ENCODE data around the gene INSYN2A. TPM values are rescaled to one million over a fixed set of nuclear protein-coding genes. Genes with fewer than 3 reads are reported as not detected.

INSYN2A gene
- total and polyA plus RNA-seq, 4 donors, result 0.54 TPM; not detected in 3

- 77% methylated on average over 2 of the region's 2 CpGs for WGBS
- Histone ChIP-seq H3K27ac (ENCODE audit: low read depth in 1 of 2, low read length in 2 of 2) (no peak overlapping the region), H3K9me3 (ENCODE audit: control insufficient read depth in 4 of 4, low read length in 3 of 4) (no peaks in the 10 kb centered on the region), H3K36me3 (ENCODE audit: control insufficient read depth in 4 of 4, insufficient read depth in 3 of 4, low read depth in 1 of 4, low read length in 3 of 4) (no peaks in the 10 kb centered on the region), H3K4me1 (ENCODE audit: control insufficient read depth in 4 of 4, insufficient read depth in 4 of 4, low read length in 3 of 4) (peaks cover 13 to 19% (median 17%) of the 10 kb centered on the region in 4 donors), H3K27me3 (ENCODE audit: control insufficient read depth in 4 of 4, insufficient read depth in 4 of 4, low read length in 3 of 4) (peaks cover 0 to 5% (median 0%) of the 10 kb centered on the region in 4 donors), H3K9ac (ENCODE audit: low read depth in 1 of 2, low read length in 2 of 2) (no peak overlapping the region), H3K4me3 (ENCODE audit: low read depth in 1 of 3, low read length in 3 of 3) (no peak overlapping the region)
- no peak for DNase-seq (ENCODE audit: low spot score)
- TF ChIP-seq RAD21 (IDR thresholded peaks at IDR 0.05), result no peak
- no peak for TF ChIP-seq MAX (IDR thresholded peaks at IDR 0.05)
- TF ChIP-seq TAF1 (conservative IDR thresholded peaks at IDR 0.05), result no peak
- TF ChIP-seq GABPA (IDR thresholded peaks at IDR 0.05 in 1 of 2, conservative IDR thresholded peaks at IDR 0.05 in 1 of 2), result no peak
- TF ChIP-seq ZBTB33 (IDR thresholded peaks at IDR 0.05), result no peak
- no peak for TF ChIP-seq FOXA2 (IDR thresholded peaks at IDR 0.05)
- TF ChIP-seq FOXA1 (IDR thresholded peaks at IDR 0.05), result no peak
- no peak for TF ChIP-seq JUND (IDR thresholded peaks at IDR 0.05)
- no peak for TF ChIP-seq YY1 (IDR thresholded peaks at IDR 0.05)
- no peak for TF ChIP-seq HNF4G (IDR thresholded peaks at IDR 0.05)
- no peak for TF ChIP-seq ATF3 (IDR thresholded peaks at IDR 0.05)
- TF ChIP-seq HNF4A (conservative IDR thresholded peaks at IDR 0.05), result no peak
- no peak for TF ChIP-seq REST (IDR thresholded peaks at IDR 0.05)
- no peak for TF ChIP-seq EGR1 (IDR thresholded peaks at IDR 0.05; ENCODE audit: low read depth in 2 of 2)
Measured at GRCh38 chr10:127194111-127194510, 2.3 kb downstream of the INSYN2A start.

- no peak for DNase-seq (ENCODE audit: low spot score)
- Histone ChIP-seq H3K36me3 (ENCODE audit: control insufficient read depth in 4 of 4, insufficient read depth in 3 of 4, low read depth in 1 of 4, low read length in 3 of 4) (no peaks in the 10 kb centered on the region), H3K9ac (ENCODE audit: low read depth in 1 of 2, low read length in 2 of 2) (no peak overlapping the region), H3K4me3 (ENCODE audit: low read depth in 1 of 3, low read length in 3 of 3) (no peak overlapping the region), H3K4me1 (ENCODE audit: control insufficient read depth in 4 of 4, insufficient read depth in 4 of 4, low read length in 3 of 4) (peaks cover 13 to 19% (median 17%) of the 10 kb centered on the region in 4 donors), H3K27me3 (ENCODE audit: control insufficient read depth in 4 of 4, insufficient read depth in 4 of 4, low read length in 3 of 4) (peaks cover 0 to 5% (median 0%) of the 10 kb centered on the region in 4 donors), H3K27ac (ENCODE audit: low read depth in 1 of 2, low read length in 2 of 2) (no peak overlapping the region), H3K9me3 (ENCODE audit: control insufficient read depth in 4 of 4, low read length in 3 of 4) (no peaks in the 10 kb centered on the region)
- no peak for TF ChIP-seq HNF4G (IDR thresholded peaks at IDR 0.05)
- no peak for TF ChIP-seq RXRA (IDR thresholded peaks at IDR 0.05)
- TF ChIP-seq JUND (IDR thresholded peaks at IDR 0.05), result no peak
- TF ChIP-seq HNF4A (conservative IDR thresholded peaks at IDR 0.05), result no peak
- TF ChIP-seq YY1 (IDR thresholded peaks at IDR 0.05), result no peak
- WGBS, result 79% methylated on average over 7 of the region's 7 CpGs
Measured at GRCh38 chr10:127193125-127193524, 3.3 kb downstream of the INSYN2A start.
